Ascending aorta (tissue), 2 donors: ENCODE measurements around the gene KCNQ1. TPM values are rescaled to one million over a fixed set of nuclear protein-coding genes. Genes with fewer than 3 reads are reported as not detected.

ENCODE experiments used
- DNase-seq, 2 donors: peaks; one replicate each; pipeline ENCODE4 v3.0.0-alpha.2; 2019; ENCODE audit warnings: low spot score in 2 of 2
- H3K27ac ChIP-seq, 2 donors: fragments of 200-600 bp; sonication (generic); one replicate each; pipeline ENCODE4 v1.5.1; 2016 to 2017; ENCODE audit warnings: mild to moderate bottlenecking in 1 of 2
- H3K27me3 ChIP-seq: fragments of 200-600 bp; sonication (generic); one replicate; pipeline ENCODE4 v1.5.1; 2017
- H3K36me3 ChIP-seq, 2 donors: fragments of 200-600 bp; sonication (generic); one replicate each; pipeline ENCODE4 v1.5.1; 2016
- H3K4me1 ChIP-seq, 2 donors: fragments of 200-600 bp; sonication (generic); one replicate each; pipeline ENCODE4 v1.5.1; 2016 to 2017; ENCODE audit warnings: mild to moderate bottlenecking in 1 of 2
- H3K4me3 ChIP-seq, 2 donors: fragments of 200-600 bp; sonication (generic); one replicate each; pipeline ENCODE4 v1.5.1; 2016 to 2017; ENCODE audit warnings: mild to moderate bottlenecking in 1 of 2
- H3K9me3 ChIP-seq, 2 donors: fragments of 200-600 bp; sonication (generic); one replicate each; pipeline ENCODE4 v1.5.1; 2016
- CTCF ChIP-seq, 3 experiments: fragments of 200-600 bp in 2 of 3; fragments of 450-650 bp in 1 of 3; sonication (generic) in 2 of 3; IDR thresholded peaks; one replicate each; pipeline ENCODE4 v1.5.1; 2016 to 2019; ENCODE audit warnings: antibody characterized with exemption in 3 of 3, mild to moderate bottlenecking in 1 of 3, moderate library complexity in 1 of 3
- intact Hi-C: fragments of 100-400 bp; cut with DNase I; formaldehyde crosslinking; loops from one replicate; pipeline ENCODE4 v1.15.1; 2023
- total RNA-seq: library from RNA; depleted of rRNA; stranded (reverse); fragments of >200 nt; gene quantifications from one replicate; pipeline ENCODE4 v1.1.0, GENCODE V29; 2016

The KCNQ1 gene
- total RNA-seq, 1 donor from 2014 or later = 2.3 TPM

GRCh38 chr11:2868506-2869133 is 423.8 kb downstream of the KCNQ1 start:
- DNase-seq = no peak
- Histone ChIP-seq H3K4me3 (no peak overlapping the region), H3K4me1 (no peaks in the 10 kb centered on the region), H3K9me3 (no peaks in the 10 kb centered on the region), H3K36me3 (no peaks in the 10 kb centered on the region), H3K27ac (no peak overlapping the region), H3K27me3 (no peaks in the 10 kb centered on the region)
- intact Hi-C loops = no loop called here
- no peak for TF ChIP-seq CTCF (IDR thresholded peaks at IDR 0.05)

DNA sequence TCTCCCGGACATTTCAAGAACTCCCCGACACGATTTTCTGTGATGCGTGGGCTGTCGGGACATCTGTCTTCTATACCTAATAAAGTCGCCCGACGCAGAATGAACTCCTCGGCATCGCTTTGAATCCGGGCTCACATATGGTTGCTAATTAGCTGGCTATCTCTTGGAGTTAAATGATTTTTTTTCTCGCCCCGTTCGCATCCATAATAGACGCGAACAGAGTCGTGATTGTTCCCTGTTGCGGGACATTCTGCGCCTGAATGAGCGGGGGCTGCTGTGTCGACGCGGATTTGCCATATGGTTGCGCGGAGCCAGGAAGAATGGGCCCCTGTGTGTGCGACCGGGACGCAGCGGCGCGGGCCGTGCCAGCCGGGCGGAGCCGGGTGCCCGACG is 424.3 kb downstream of the KCNQ1 start:
- intact Hi-C loops = no loop called here
- DNase-seq = no peak
- Histone ChIP-seq H3K4me1 (no peaks in the 10 kb centered on the region), H3K4me3 (no peak overlapping the region), H3K27me3 (no peaks in the 10 kb centered on the region), H3K36me3 (no peaks in the 10 kb centered on the region), H3K27ac (no peak overlapping the region), H3K9me3 (no peaks in the 10 kb centered on the region)
- TF ChIP-seq CTCF (IDR thresholded peaks at IDR 0.05) = no peak

DNA sequence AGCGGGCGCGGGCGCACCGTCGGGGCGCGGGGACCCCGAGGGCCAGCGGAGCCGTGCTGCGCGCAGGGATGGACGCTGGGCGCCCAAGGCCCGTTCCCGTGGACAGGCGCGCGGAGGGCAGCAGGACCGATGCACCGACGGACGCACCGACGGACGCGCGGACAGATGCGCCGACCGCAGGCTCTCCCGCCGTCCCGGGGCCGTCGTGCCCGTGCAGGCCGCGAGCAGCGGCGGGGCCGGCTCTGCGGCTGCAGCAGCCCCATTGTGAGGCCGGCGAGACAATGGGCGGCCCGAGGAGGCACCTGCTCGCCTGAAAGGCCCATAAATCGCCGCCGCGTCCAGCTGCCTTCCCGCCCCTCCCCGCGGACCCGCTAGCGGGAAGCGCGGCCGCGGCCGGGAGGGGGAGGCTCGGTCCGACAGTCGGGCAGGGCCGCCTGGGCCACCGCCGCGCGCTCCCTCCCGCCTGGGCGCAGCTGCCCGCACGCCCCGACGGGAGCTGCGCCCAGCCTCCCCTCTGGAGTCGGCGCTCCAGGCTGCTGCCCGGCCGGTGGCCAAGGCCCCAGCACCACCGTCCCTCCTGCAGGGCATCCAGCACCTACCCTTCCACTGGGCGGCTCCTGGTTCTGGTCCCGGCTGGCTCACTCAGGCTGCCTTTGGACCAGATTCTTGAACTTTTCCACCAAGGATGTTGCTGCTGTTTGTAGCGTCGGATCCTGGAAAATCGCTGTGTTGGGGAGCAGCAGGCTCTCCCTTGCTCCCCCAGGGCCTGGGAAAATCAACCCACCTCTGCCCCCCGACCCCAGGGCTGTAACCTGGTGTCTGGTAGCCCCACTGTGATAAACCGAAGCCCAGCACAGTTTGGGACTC is 425.0 kb downstream of the KCNQ1 start:
- H3K27ac ChIP-seq = no peak overlapping the region
- no peaks in the 10 kb centered on the region for H3K36me3 ChIP-seq
- DNase-seq = no peak
- no peaks in the 10 kb centered on the region for H3K9me3 ChIP-seq
- no peak overlapping the region for H3K4me3 ChIP-seq
- no peak for TF ChIP-seq CTCF (IDR thresholded peaks at IDR 0.05)
- no peaks in the 10 kb centered on the region for H3K27me3 ChIP-seq
- intact Hi-C loops = no loop called here
- no peaks in the 10 kb centered on the region for H3K4me1 ChIP-seq

- Histone ChIP-seq H3K27ac (no peak overlapping the region), H3K9me3 (no peaks in the 10 kb centered on the region), H3K4me3 (no peak overlapping the region), H3K27me3 (no peaks in the 10 kb centered on the region), H3K36me3 (peaks cover 0 to 1% of the 10 kb centered on the region in 2 donors), H3K4me1 (no peaks in the 10 kb centered on the region)
- intact Hi-C loops = no loop called here
- no peak for TF ChIP-seq CTCF (IDR thresholded peaks at IDR 0.05)
- DNase-seq = no peak
Measured at GRCh38 chr11:2870460-2870859, 425.7 kb downstream of the KCNQ1 start.

GRCh38 chr11:2870969-2871680 is 426.3 kb downstream of the KCNQ1 start:
- TF ChIP-seq CTCF (IDR thresholded peaks at IDR 0.05) = no peak
- no peaks in the 10 kb centered on the region for H3K4me1 ChIP-seq
- H3K27me3 ChIP-seq = no peaks in the 10 kb centered on the region
- peaks cover 0 to 3% of the 10 kb centered on the region in 2 donors for H3K36me3 ChIP-seq
- H3K4me3 ChIP-seq = no peak overlapping the region
- no peak overlapping the region for H3K27ac ChIP-seq
- no peak for DNase-seq
- intact Hi-C loops = no loop called here
- no peaks in the 10 kb centered on the region for H3K9me3 ChIP-seq
